ENCODE data around the gene PRR16.

Gene PRR16

GRCh38 chr5:120517607-120518252, 53.6 kb downstream of the PRR16 start:
- no peak for DNase-seq

GRCh38 chr5:120518581-120518980, 54.5 kb downstream of the PRR16 start:
- no peak for DNase-seq

GRCh38 chr5:120527251-120527650, 63.2 kb downstream of the PRR16 start:
- DNase-seq, result no peak

GRCh38 chr5:120528609-120529008, 64.5 kb downstream of the PRR16 start:
- DNase-seq, result no peak

GRCh38 chr5:120529386-120529785, 65.3 kb downstream of the PRR16 start:
- DNase-seq, result no peak

GRCh38 chr5:120531215-120531614, 67.1 kb downstream of the PRR16 start:
- DNase-seq, result no peak

GRCh38 chr5:120532835-120533234, 68.7 kb downstream of the PRR16 start:
- no peak for DNase-seq

- DNase-seq, result no peak
Observed at GRCh38 chr5:120533581-120533980, 69.5 kb downstream of the PRR16 start.

GRCh38 chr5:120535900-120536299, 71.8 kb downstream of the PRR16 start:
- no peak for DNase-seq

- DNase-seq, result no peak
Observed at GRCh38 chr5:120538149-120538548, 74.0 kb downstream of the PRR16 start.

- DNase-seq, result no peak
Observed at GRCh38 chr5:120538644-120539043, 74.5 kb downstream of the PRR16 start.

GRCh38 chr5:120539471-120539870, 75.4 kb downstream of the PRR16 start:
- no peak for DNase-seq

GRCh38 chr5:120540097-120540496, 76.0 kb downstream of the PRR16 start:
- DNase-seq, result no peak

GRCh38 chr5:120544043-120544442, 79.9 kb downstream of the PRR16 start:
- no peak for DNase-seq

- no peak for DNase-seq
Observed at GRCh38 chr5:120545007-120545406, 80.9 kb downstream of the PRR16 start.

- DNase-seq, result no peak
Observed at GRCh38 chr5:120545951-120546350, 81.9 kb downstream of the PRR16 start.

- no peak for DNase-seq
Observed at GRCh38 chr5:120546922-120547321, 82.8 kb downstream of the PRR16 start.

GRCh38 chr5:120550358-120550757, 86.3 kb downstream of the PRR16 start:
- DNase-seq, result no peak

- DNase-seq, result no peak
Observed at GRCh38 chr5:120552638-120553037, 88.5 kb downstream of the PRR16 start.

GRCh38 chr5:120555345-120555744, 91.2 kb downstream of the PRR16 start:
- no peak for DNase-seq

- no peak for DNase-seq
Observed at GRCh38 chr5:120564013-120564412, 99.9 kb downstream of the PRR16 start.

GRCh38 chr5:120567066-120567465, 103.0 kb downstream of the PRR16 start:
- no peak for DNase-seq

GRCh38 chr5:120567921-120568320, 103.8 kb downstream of the PRR16 start:
- DNase-seq, result no peak

GRCh38 chr5:120568711-120569110, 104.6 kb downstream of the PRR16 start:
- DNase-seq, result no peak

- no peak for DNase-seq
Observed at GRCh38 chr5:120576588-120576987, 112.5 kb downstream of the PRR16 start.

- DNase-seq, result no peak
Observed at GRCh38 chr5:120582635-120583034, 118.5 kb downstream of the PRR16 start.
